HAP-1 (cell line): ENCODE results near the gene SETX.

Experiments
- DNase-seq, 2 experiments: peaks; one replicate each; pipeline ENCODE4 v3.0.0-alpha.2; 2016 to 2020; ENCODE audit warnings: low spot score in 2 of 2
- H3K27me3 ChIP-seq: fragments of 250-450 bp; sonication (Bioruptor Pico); 2 replicates; pipeline ENCODE4 v1.5.1; 2020; ENCODE audit warnings: low read depth, mild to moderate bottlenecking, moderate library complexity
- H3K36me3 ChIP-seq: fragments of 250-450 bp; sonication (Bioruptor Pico); replicated peaks from 2 replicates; pipeline ENCODE4 v1.5.1; 2020; ENCODE audit warnings: mild to moderate bottlenecking
- H3K4me1 ChIP-seq: fragments of 250-450 bp; sonication (Bioruptor Pico); 2 replicates; pipeline ENCODE4 v1.5.1; 2020; ENCODE audit warnings: mild to moderate bottlenecking
- H3K4me3 ChIP-seq: fragments of 250-450 bp; sonication (Bioruptor Pico); 2 replicates; pipeline ENCODE4 v1.5.1; 2020; ENCODE audit warnings: mild to moderate bottlenecking, moderate library complexity
- H3K9me3 ChIP-seq: fragments of 250-450 bp; sonication (Bioruptor Pico); 2 replicates; pipeline ENCODE4 v1.5.1; 2020; ENCODE audit warnings: mild to moderate bottlenecking, moderate library complexity
- in situ Hi-C: fragments of 300-500 bp; cut with MboI; formaldehyde crosslinking; loops from 3 replicates; pipeline ENCODE4 v1.14.3; 2020; ENCODE audit warnings: low sequenced_read_pairs, inconsistent platforms, mixed read lengths

Gene SETX

DNA sequence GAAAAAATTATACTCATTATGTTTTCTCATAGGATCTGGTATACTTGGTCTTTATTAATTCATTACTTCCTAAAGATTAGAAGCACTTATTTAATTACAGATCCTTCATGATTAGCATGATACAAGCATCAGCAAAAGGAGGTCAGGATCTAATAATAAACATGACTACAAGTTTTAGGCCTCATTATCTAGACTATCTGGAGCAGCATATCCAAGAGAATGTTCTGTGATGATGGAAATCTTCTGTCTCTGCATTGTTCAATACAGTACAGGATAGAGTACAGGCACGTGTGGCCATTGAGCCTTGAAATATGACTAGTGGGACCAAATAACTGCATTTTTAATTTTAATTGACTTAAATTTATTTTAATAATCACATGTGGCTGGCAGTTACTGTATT, 21.2 kb downstream of the SETX start:
- peaks cover 73% of the 10 kb centered on the region for H3K36me3 ChIP-seq
- no peak for DNase-seq
- no peak overlapping the region for H3K4me3 ChIP-seq
- in situ Hi-C loops, result no loop called here
- no peaks in the 10 kb centered on the region for H3K9me3 ChIP-seq
- no peaks in the 10 kb centered on the region for H3K27me3 ChIP-seq
- no peaks in the 10 kb centered on the region for H3K4me1 ChIP-seq

DNA sequence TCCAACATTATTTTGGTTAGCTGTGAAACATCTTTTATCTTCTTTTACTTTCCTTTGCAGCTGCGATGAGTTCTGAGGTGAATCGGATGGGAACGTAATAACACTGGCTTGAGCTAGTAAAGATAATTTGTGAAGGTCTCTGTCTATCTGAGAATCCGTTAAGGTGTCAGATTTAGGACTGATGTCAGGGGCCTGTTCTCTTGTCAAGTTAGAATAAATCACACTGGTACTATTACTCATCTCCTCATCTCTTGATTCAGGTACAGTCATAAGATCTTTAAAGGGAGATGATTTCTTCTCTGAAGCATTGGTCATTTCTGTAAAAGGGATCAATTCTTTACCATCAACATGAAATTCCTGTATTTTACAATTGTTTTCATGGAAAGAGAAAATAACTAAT, 26.2 kb downstream of the SETX start:
- in situ Hi-C loops, result no loop called here
- Histone ChIP-seq H3K4me1 (no peaks in the 10 kb centered on the region), H3K27me3 (no peaks in the 10 kb centered on the region), H3K36me3 (peaks cover 65% of the 10 kb centered on the region), H3K9me3 (no peaks in the 10 kb centered on the region), H3K4me3 (no peak overlapping the region)
- DNase-seq, result no peak

DNA sequence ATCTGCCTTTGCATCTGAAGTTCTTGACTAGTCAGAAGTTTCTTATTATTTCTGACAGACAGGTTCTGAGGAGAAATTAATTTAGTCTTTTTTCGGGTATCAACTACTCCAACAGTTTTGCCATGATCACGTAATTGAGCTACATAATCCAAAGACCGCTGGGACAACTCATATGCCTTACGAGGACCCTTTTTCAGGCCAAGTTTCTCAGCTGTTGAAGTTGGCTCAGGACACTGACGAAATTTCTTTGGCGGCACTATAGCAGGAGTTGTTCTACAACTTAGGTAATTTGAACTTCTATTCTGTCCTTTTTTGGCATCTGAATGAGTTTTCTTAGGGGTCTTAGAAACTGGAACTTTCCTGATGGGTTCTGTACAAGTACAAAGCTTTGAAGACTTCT, 27.2 kb downstream of the SETX start:
- Histone ChIP-seq H3K4me1 (no peaks in the 10 kb centered on the region), H3K27me3 (no peaks in the 10 kb centered on the region), H3K36me3 (peaks cover 66% of the 10 kb centered on the region), H3K9me3 (no peaks in the 10 kb centered on the region), H3K4me3 (no peak overlapping the region)
- no peak for DNase-seq
- in situ Hi-C loops, result no loop called here

DNA sequence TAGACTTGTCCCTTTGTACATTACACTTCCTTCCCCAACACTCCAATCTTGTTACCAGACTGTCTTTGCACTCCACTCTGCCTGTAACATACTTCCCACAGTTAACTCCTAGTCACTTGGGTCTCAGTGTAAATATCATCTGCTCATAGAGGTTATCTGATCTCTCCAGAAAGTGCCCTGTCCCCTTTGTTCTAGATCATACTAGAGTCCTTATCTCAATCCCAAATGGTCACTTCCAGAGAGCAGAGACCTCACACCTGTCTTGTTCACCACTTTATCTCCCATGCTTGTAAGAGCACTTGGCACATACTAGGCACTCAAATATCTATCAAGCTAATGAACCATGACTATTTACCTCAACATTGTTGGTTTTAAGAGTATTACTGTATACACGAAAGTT, 30.4 kb downstream of the SETX start:
- Histone ChIP-seq H3K27me3 (no peaks in the 10 kb centered on the region), H3K36me3 (peaks cover 40% of the 10 kb centered on the region), H3K4me1 (peaks cover 7% of the 10 kb centered on the region), H3K4me3 (no peak overlapping the region), H3K9me3 (no peaks in the 10 kb centered on the region)
- in situ Hi-C loops, result no loop called here
- DNase-seq, result no peak

DNA sequence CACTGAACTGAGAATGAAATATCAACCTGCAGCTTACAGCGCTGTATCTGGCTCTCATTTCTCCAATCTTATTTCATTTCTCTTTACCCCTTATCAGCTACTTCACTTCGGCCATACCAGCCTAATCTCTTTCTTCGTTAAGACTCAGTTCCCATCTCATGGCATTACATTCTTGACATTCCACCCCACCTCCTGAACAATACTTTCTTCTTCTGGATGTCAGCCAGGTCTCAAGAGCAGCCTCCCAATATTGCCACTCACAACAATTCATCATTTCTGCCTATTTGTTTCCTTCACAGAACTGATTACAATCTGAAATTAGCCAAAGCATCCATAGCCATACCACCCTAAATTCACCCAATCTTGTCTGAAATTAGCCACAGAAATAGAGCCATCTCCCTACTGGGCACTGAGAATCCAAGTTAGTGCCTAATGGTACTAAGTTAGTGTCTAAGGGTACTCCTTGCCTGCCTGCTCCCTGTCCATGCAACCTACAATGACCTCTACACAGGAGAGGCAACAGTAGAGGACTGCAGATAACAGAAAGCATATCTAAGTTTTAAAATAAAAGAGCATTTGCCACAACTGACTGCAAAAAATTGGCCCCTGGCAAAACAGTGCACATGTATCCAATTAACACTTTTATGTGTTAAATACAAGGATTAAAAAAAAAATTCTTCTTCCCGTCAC, 35.2 kb downstream of the SETX start:
- Histone ChIP-seq H3K36me3 (peaks cover 20% of the 10 kb centered on the region), H3K9me3 (no peaks in the 10 kb centered on the region), H3K27me3 (no peaks in the 10 kb centered on the region), H3K4me1 (peaks cover 10% of the 10 kb centered on the region), H3K4me3 (no peak overlapping the region)
- peak; percentile 42 to 76 for DNase-seq
- in situ Hi-C loops, result no loop called here

DNA sequence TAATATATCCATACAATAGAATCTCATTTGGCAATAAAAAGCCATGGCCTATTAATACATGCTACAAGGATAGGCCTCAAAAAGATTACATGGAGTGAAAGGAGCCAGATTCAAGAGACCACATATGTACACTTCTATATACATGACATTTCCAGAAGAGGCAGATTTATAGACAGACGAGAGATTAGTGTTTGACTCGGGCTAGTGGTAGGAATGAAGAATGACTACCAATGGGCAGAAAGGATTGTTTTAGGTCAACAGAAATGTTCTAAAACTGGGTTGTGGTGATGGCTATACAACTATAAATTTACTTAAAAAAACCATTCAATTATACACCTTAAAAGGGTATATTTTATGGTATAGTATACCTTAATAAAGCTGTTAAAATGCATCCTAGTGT, 41.9 kb downstream of the SETX start:
- no peak for DNase-seq
- Histone ChIP-seq H3K4me3 (no peak overlapping the region), H3K27me3 (no peaks in the 10 kb centered on the region), H3K9me3 (no peaks in the 10 kb centered on the region), H3K36me3 (peaks cover 17% of the 10 kb centered on the region), H3K4me1 (no peaks in the 10 kb centered on the region)
- in situ Hi-C loops, result no loop called here

DNA sequence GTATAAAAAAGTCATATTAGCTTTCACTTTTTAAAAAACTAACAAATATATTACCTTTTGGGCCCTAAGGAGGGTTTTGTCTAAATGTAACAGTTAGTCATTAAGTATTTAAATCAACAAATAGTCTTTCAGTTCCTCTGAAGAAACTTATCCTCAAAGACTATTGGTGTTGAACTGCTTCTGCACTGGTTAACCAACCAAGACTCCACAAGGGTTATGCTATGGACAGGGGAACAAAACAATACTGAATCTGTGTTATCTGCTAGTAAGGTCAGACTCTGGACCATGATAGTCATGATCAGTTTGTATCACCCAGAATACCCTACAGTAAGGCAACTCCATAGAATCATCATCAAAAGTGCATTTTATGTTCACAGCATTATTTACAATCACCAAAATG, 42.4 kb downstream of the SETX start:
- H3K9me3 ChIP-seq, result no peaks in the 10 kb centered on the region
- no peak for DNase-seq
- peaks cover 15% of the 10 kb centered on the region for H3K36me3 ChIP-seq
- H3K4me3 ChIP-seq, result no peak overlapping the region
- in situ Hi-C loops, result no loop called here
- H3K4me1 ChIP-seq, result no peaks in the 10 kb centered on the region
- H3K27me3 ChIP-seq, result no peaks in the 10 kb centered on the region

DNA sequence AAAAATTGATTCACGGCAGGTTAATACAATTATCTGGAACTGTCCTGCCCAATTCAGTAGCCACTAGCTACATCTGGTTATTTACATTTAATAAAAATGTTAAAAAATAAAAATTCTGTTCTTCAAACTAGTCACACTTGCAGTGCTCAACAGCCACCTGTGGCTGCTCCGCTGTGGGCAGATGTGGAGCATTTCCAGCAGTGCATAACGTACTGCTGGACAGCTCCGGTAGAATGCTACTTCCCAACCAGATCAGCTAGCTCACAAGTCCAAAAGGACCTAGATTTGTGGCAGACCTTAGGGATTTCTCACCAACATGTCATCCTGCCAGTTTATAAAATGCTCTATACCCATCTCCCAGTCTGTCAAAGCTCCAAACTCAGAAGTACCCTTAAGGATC, 42.8 kb downstream of the SETX start:
- DNase-seq, result no peak
- Histone ChIP-seq H3K4me3 (no peak overlapping the region), H3K27me3 (no peaks in the 10 kb centered on the region), H3K36me3 (peaks cover 17% of the 10 kb centered on the region), H3K9me3 (no peaks in the 10 kb centered on the region), H3K4me1 (no peaks in the 10 kb centered on the region)
- in situ Hi-C loops, result no loop called here

DNA sequence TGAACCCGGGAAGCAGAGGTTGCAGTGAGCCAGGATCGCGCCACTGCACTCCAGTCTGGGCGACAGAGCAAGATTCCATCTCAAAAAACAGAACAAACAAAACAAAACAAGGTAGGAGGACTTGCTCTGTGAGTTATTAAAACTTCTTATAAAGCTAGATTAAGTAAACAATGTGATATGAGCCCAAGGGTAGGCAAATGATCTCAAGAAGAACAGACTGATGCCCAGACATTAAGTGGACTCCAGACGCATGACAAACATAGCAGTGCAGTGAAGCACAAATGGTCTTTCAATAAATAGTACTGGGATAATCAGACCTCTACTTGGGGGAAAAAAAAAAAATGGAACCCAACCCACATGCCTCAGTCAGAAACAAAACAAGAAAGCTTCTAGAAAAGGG, 45.7 kb downstream of the SETX start:
- in situ Hi-C loops, result no loop called here
- peaks cover 21% of the 10 kb centered on the region for H3K36me3 ChIP-seq
- H3K9me3 ChIP-seq, result no peaks in the 10 kb centered on the region
- H3K4me3 ChIP-seq, result no peak overlapping the region
- no peak for DNase-seq
- no peaks in the 10 kb centered on the region for H3K4me1 ChIP-seq
- H3K27me3 ChIP-seq, result no peaks in the 10 kb centered on the region

DNA sequence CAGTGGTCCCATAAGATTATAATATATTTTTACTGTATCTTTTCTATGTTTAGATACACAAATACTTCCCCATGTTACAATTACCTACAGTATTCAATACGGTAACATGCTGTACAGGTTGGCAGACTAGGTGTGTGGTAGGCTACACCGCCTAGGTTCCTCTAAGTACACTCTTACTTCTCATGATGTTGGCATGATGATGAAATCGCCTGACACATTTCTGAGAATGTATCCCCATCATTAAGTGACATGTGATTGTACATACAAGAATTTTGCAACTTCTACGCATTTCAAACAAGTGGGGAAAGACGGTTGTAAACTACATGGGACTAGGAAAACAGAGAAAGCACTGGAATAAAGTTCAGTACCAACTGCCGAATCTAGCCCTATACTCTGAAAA, 53.3 kb downstream of the SETX start:
- no peaks in the 10 kb centered on the region for H3K9me3 ChIP-seq
- H3K36me3 ChIP-seq, result peaks cover 50% of the 10 kb centered on the region
- no peak for DNase-seq
- H3K4me1 ChIP-seq, result no peaks in the 10 kb centered on the region
- H3K4me3 ChIP-seq, result no peak overlapping the region
- in situ Hi-C loops, result no loop called here
- H3K27me3 ChIP-seq, result no peaks in the 10 kb centered on the region

DNA sequence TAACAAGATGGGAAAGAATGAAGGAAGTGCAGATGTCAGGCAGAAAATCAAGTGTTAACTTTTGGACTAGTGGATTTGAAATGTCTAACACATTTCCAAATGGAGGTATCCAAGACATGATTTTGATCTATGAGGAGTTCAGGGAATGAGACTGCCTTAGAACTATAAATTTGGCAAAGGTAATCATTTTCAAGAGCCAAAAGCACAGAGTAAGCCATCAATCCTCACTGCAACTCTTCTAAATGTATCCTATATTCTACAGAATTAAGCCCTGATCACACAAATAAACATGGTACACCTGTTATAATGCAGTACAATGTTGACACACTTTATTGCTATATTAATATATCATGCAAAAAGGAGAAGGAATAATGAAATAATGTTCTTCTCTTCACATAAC, 55.6 kb downstream of the SETX start:
- in situ Hi-C loops, result no loop called here
- H3K4me1 ChIP-seq, result no peaks in the 10 kb centered on the region
- peaks cover 64% of the 10 kb centered on the region for H3K36me3 ChIP-seq
- H3K27me3 ChIP-seq, result no peaks in the 10 kb centered on the region
- H3K4me3 ChIP-seq, result no peak overlapping the region
- no peaks in the 10 kb centered on the region for H3K9me3 ChIP-seq
- DNase-seq, result no peak

DNA sequence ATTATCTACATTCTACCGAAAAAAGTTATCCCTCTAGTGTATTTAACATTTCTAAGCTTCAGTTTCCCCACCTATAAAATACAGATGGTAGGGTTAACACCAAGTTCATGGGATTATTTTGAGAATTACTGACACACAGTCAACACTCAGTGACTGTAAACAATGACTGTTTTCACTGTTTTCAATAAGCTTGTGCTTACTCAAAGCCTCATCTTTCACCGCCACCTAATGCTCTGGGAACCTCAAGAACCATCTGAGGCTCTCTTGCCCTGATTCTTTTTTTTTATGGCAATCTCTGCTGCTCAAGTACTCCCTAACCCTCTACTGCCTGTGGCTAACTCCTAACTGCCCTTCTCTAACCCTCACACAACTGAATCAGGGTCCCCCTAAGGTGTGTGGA, 59.6 kb downstream of the SETX start:
- Histone ChIP-seq H3K4me1 (no peaks in the 10 kb centered on the region), H3K9me3 (no peaks in the 10 kb centered on the region), H3K4me3 (no peak overlapping the region), H3K36me3 (peaks cover 47% of the 10 kb centered on the region), H3K27me3 (no peaks in the 10 kb centered on the region)
- DNase-seq, result no peak
- in situ Hi-C loops, result no loop called here

DNA sequence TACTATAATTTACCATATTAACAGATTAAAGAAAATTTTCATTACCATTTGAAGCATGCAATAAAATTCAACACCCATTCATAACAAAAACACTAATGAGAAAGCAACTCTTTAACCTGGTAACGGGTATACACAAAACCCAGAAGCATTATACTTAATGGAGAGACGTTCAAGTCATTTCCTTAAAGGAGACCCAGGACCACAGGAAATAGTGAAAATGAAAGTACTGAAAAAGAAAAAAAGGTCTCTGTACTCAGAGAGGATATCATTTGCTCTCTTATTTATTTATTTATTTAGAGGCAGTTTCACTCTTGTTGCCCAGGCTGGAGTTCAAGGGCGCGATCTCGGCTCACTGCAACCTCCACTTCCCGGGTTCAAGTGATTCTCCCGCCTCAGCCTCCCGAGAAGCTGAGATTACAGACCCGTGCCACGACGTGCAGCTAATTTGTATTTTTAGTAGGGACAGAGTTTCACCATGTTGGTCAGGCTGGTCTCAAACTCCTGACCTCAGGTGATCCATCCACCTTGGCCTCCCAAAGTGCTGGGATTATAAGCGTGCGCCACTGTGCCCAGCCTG, 61.6 kb downstream of the SETX start:
- H3K4me3 ChIP-seq, result no peak overlapping the region
- in situ Hi-C loops, result no loop called here
- DNase-seq, result no peak
- no peaks in the 10 kb centered on the region for H3K9me3 ChIP-seq
- H3K36me3 ChIP-seq, result peaks cover 31% of the 10 kb centered on the region
- H3K27me3 ChIP-seq, result no peaks in the 10 kb centered on the region
- no peaks in the 10 kb centered on the region for H3K4me1 ChIP-seq

DNA sequence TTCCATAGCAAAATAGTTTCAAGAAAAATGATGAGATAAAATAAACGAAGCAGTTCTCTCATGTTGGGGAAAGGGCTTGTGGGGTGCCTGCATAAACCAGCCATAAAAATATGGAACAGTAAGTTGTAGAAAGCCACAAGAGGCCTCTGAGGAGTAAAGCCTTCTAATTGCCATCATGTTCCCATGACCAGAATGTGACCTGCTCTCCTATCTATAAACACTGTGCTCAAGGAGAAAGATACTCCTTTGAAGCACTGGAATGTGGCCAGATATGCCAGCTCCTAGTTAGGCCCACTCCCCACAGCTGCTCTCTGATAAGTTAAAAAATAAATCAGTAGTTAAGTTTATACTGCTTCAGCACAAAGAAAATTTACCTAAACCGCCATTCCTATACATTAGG, 65.8 kb downstream of the SETX start:
- Histone ChIP-seq H3K4me3 (no peak overlapping the region), H3K4me1 (no peaks in the 10 kb centered on the region), H3K9me3 (no peaks in the 10 kb centered on the region), H3K36me3 (peaks cover 28% of the 10 kb centered on the region), H3K27me3 (no peaks in the 10 kb centered on the region)
- DNase-seq, result no peak
- in situ Hi-C loops, result no loop called here

DNA sequence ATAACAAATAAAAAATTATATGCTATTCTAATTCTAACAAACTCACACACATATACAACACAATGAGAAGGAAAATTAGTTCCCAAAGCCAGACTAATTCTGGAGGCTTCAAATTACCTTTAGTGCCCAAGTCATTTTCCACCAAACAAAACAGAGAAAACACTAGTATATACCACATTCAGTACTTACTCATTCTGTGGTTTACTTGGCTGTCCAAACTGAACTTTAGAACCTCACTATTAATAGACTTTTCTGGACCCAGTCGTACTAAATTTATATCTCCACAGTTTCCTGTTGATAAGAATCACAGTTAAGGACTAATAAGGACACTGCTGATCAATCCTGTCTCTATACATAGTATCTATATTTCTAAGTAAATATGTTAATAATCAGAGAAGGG, 66.4 kb downstream of the SETX start:
- H3K9me3 ChIP-seq, result no peaks in the 10 kb centered on the region
- no peaks in the 10 kb centered on the region for H3K4me1 ChIP-seq
- no peak for DNase-seq
- H3K27me3 ChIP-seq, result no peaks in the 10 kb centered on the region
- no peak overlapping the region for H3K4me3 ChIP-seq
- in situ Hi-C loops, result no loop called here
- peaks cover 32% of the 10 kb centered on the region for H3K36me3 ChIP-seq
